Activated gamma-delta T cell treated with anti-CD3 and anti-CD28 coated beads, Interleukin-2, amount 50 U/mL, for 16 hours (primary cell): Measurements from ENCODE around the gene EFCAB13.

Experiments used
- DNase-seq: peaks from one replicate; pipeline ENCODE4 v3.0.0-alpha.2; 2020; ENCODE audit warnings: low read depth

The EFCAB13 gene

GRCh38 chr17:47295037-47295873 lies 28.5 kb upstream of the EFCAB13 start:
- no peak for DNase-seq

- DNase-seq: no peak
Measured at GRCh38 chr17:47295874-47296255, 27.9 kb upstream of the EFCAB13 start.

GRCh38 chr17:47297661-47298400 lies 25.9 kb upstream of the EFCAB13 start:
- no peak for DNase-seq

- DNase-seq: no peak
Measured at GRCh38 chr17:47298712-47299111, 25.0 kb upstream of the EFCAB13 start.

GRCh38 chr17:47299239-47299910 lies 24.4 kb upstream of the EFCAB13 start:
- no peak for DNase-seq

- no peak for DNase-seq
Measured at GRCh38 chr17:47300718-47301117, 23.0 kb upstream of the EFCAB13 start.

GRCh38 chr17:47301161-47301560 lies 22.6 kb upstream of the EFCAB13 start:
- no peak for DNase-seq

- no peak for DNase-seq
Measured at GRCh38 chr17:47301831-47302230, 21.9 kb upstream of the EFCAB13 start.

- DNase-seq: no peak
Measured at GRCh38 chr17:47304186-47304585, 19.6 kb upstream of the EFCAB13 start.

GRCh38 chr17:47305302-47305923 lies 18.3 kb upstream of the EFCAB13 start:
- DNase-seq: no peak

- no peak for DNase-seq
Measured at GRCh38 chr17:47310186-47310733, 13.5 kb upstream of the EFCAB13 start.

- no peak for DNase-seq
Measured at GRCh38 chr17:47311420-47311819, 12.3 kb upstream of the EFCAB13 start.

- DNase-seq: no peak
Measured at GRCh38 chr17:47315451-47316266, 8.1 kb upstream of the EFCAB13 start.

GRCh38 chr17:47316311-47316710 lies 7.4 kb upstream of the EFCAB13 start:
- no peak for DNase-seq

GRCh38 chr17:47317119-47317518 lies 6.6 kb upstream of the EFCAB13 start:
- no peak for DNase-seq

- no peak for DNase-seq
Measured at GRCh38 chr17:47318197-47318918, 5.4 kb upstream of the EFCAB13 start.

GRCh38 chr17:47320879-47321502 lies 2.8 kb upstream of the EFCAB13 start:
- no peak for DNase-seq

- no peak for DNase-seq
Measured at GRCh38 chr17:47324224-47325020, 667 bp downstream of the EFCAB13 start.

- DNase-seq: no peak
Measured at GRCh38 chr17:47325176-47325575, 1.4 kb downstream of the EFCAB13 start.
